NB4 (cell line): ENCODE data around the gene UXS1.

Source experiments
- POLR2A ChIP-seq: IDR thresholded peaks from 2 replicates; pipeline ENCODE4 v1.6.1; 2011; ENCODE audit warnings: mild to moderate bottlenecking; ENCODE audit not compliant: insufficient read length; ENCODE audit errors: extremely low read depth
- TF ChIP-seq, protein P1 (sequence below): IDR thresholded peaks from one replicate; pipeline ENCODE4 v1.5.1; 2012; ENCODE audit warnings: low read depth, low read length

DNA sequence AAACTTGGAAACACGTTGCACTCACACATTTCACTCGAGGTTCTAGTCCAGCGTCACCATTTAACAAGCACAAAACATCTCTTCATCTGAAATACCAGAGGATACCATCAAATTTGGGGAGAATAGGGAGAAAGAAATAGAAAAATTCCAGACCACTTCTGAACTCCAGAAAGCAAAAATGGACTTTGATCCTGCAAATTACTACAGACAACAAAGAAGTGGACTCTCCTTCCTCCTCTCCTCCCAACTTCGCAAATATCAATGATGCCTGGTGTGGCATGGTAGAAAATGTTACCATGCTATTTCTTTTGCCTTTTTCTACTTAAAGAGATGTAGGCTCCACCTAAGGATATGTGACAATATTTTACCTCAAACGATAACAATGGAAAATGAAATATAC lies 13.5 kb downstream of the UXS1 start:
- TF ChIP-seq, protein P1, sequence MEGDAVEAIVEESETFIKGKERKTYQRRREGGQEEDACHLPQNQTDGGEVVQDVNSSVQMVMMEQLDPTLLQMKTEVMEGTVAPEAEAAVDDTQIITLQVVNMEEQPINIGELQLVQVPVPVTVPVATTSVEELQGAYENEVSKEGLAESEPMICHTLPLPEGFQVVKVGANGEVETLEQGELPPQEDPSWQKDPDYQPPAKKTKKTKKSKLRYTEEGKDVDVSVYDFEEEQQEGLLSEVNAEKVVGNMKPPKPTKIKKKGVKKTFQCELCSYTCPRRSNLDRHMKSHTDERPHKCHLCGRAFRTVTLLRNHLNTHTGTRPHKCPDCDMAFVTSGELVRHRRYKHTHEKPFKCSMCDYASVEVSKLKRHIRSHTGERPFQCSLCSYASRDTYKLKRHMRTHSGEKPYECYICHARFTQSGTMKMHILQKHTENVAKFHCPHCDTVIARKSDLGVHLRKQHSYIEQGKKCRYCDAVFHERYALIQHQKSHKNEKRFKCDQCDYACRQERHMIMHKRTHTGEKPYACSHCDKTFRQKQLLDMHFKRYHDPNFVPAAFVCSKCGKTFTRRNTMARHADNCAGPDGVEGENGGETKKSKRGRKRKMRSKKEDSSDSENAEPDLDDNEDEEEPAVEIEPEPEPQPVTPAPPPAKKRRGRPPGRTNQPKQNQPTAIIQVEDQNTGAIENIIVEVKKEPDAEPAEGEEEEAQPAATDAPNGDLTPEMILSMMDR: no peak
- TF ChIP-seq POLR2A: no peak
